Measurements from ENCODE around the gene CDH23. TPM values are rescaled to one million over a fixed set of nuclear protein-coding genes. Genes with fewer than 3 reads are reported as not detected.

CDH23 gene
- total RNA-seq, 2 experiments from 2014 or later: 1.6 TPM

DNA sequence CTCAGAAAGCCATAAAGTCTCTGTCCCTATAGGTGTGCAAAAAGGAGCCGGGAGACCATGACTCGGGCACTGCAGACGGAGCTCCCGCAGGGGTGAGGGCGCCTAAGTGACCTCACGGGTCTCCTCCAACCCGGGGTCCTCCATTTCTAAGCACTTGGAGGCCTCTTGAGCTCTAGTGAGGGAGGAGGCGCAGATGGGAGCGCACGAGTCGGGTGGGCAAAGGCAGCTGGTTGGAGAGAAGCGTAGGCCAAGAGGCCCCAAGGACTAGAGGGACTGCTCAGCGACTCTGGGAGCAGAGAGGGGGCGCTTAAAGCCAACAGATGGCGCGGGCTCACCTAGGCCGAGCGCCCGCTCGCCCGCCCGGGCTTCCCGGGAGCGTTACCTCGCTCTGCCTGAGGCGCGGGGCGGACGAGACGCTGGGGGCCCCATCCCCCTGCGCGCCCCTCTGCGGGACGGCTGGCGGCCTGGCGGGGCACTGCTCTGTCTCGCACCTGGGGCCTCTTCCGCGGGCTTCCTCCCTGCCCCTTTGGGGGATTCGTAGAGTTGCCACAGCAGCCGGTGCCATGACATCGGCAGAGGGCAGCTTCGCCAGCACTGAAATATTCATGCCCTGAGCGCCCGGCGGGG, 523 bp upstream of the CDH23 start:
- H3K36me3 Mint-ChIP-seq (ENCODE audit: low read depth): no peaks in the 10 kb centered on the region
- DNase-seq: peak; percentile 62
- CTCF ChIA-PET: interaction anchor here (0.7 to 5.1 kb wide), 15 partner anchors 12 to 416 kb away, joined by 3 to 40 read pairs (median 4); partner anchors contain the start of gene SLC29A3
- peak overlapping the region; percentile 45 for H3K4me3 Mint-ChIP-seq
- intact Hi-C loops (cut with micrococcal nuclease): loop anchor here (1.0 to 5.0 kb wide), 5 partner anchors 174 to 501 kb away; no protein-coding TSS in a partner anchor
- no peak overlapping the region for H3K27ac Mint-ChIP-seq
- peaks cover 2% of the 10 kb centered on the region for H3K4me1 Mint-ChIP-seq (ENCODE audit: low read depth)
- peaks cover 58% of the 10 kb centered on the region for H3K27me3 Mint-ChIP-seq (ENCODE audit: low read depth)
- no peaks in the 10 kb centered on the region for H3K9me3 Mint-ChIP-seq

DNA sequence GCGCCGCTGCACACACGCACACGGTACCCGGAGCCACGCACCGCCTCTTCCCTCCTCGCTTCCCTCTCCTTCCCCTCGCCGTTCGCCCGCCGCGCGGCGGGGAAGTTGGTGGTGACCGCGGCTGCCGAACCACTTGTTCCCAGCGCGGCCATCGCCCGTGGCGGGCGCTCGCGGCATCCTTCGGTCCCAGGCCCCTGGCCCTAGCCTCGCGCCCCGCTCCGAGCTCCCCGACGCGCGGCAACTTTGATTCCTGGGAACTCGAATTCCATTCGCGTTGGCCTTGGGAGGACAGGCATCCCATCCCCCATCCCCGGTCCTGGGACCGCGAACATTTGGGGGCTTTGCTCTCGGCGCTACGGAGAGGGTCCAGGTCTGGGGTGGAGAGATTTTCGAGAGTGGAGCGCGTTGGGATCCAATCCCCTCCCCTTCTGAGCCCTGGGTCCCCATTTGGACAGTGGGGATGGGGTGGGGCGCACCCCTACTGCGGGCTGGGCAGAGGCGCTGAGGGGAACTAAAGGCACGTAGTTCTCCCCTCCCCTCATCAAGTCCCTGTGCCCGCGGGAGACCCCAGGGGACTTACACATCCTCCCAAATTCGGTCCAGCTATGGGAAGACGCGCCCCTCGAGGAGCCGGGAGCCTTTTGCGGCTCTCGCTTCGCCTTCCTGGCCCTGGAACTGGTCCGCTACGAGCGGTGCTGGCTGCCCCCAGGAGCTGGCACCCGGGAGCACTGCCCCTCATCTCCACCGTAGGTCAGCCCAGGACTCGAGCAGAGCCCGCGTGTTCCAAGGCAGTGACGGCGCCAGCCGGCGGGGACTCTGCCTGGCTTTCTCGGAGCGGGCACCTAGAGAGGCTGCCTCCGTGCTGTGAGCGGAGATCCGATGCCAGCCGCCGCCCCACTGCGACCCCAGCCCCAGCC, 834 bp downstream of the CDH23 start:
- Mint-ChIP-seq H3K27me3 (ENCODE audit: low read depth) (peaks cover 52% of the 10 kb centered on the region), H3K36me3 (ENCODE audit: low read depth) (no peaks in the 10 kb centered on the region), H3K9me3 (no peaks in the 10 kb centered on the region), H3K27ac (no peak overlapping the region), H3K4me3 (peak overlapping the region; percentile 32), H3K4me1 (ENCODE audit: low read depth) (peaks cover 2% of the 10 kb centered on the region)
- intact Hi-C loops (cut with micrococcal nuclease): loop anchor here (2.0 to 5.0 kb wide), 2 partner anchors 299 to 500 kb away; no protein-coding TSS in a partner anchor
- CTCF ChIA-PET: interaction anchor here (0.6 to 5.1 kb wide), 3 partner anchors 76 to 310 kb away, joined by 3 to 40 read pairs (median 9); no protein-coding TSS in a partner anchor
- no peak for DNase-seq

DNA sequence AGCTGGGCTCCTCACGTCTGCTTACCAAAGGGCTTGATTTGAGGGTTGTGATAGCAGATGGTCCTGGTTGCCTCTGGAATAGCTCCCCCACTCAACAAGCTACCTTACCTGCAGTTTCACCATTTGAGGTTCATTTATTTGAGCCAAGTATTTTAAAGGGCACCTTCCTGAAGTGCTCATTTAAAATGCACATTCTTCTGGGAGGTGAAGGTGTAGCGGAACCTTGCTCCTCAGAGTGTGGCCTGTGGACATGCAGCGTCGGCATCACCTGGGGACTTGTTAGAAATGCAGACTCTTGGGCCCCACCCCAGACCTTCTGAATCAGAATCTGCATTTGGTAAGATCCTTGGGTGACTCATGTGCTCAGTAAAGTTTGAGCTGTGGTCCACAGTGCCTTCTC, 2.3 kb downstream of the CDH23 start:
- Mint-ChIP-seq H3K4me1 (ENCODE audit: low read depth) (peaks cover 2% of the 10 kb centered on the region), H3K27ac (no peak overlapping the region), H3K4me3 (no peak overlapping the region), H3K36me3 (ENCODE audit: low read depth) (no peaks in the 10 kb centered on the region), H3K27me3 (ENCODE audit: low read depth) (peaks cover 48% of the 10 kb centered on the region), H3K9me3 (no peaks in the 10 kb centered on the region)
- intact Hi-C loops (cut with micrococcal nuclease): loop anchor here (5.0 kb wide), 1 partner anchor 498 kb away; no protein-coding TSS in a partner anchor
- no peak for DNase-seq
- CTCF ChIA-PET: interaction anchor here (0.6 to 5.1 kb wide), 9 partner anchors 8 to 731 kb away, joined by 3 to 40 read pairs (median 3); no protein-coding TSS in a partner anchor

DNA sequence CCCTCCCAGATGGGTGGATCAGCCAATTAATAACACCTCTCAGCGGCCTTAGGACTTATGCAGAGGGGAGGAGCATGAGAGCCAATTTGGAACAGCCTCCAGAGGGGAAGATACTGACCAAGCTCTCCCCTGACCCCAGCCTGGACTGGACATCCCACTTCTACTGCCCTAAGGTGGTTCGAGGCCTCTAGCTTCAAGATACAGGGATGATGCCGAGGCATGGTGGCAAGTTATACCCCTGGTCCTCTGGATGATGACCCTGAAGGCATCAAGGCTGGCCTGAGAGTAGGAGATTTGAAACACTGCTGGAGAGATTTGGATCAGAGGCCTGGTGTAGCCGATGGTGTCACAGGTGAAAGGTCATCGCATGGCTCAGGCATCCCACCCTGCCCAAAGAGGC, 3.2 kb downstream of the CDH23 start:
- Mint-ChIP-seq H3K9me3 (no peaks in the 10 kb centered on the region), H3K27ac (no peak overlapping the region), H3K36me3 (ENCODE audit: low read depth) (no peaks in the 10 kb centered on the region), H3K4me3 (no peak overlapping the region), H3K27me3 (ENCODE audit: low read depth) (peaks cover 43% of the 10 kb centered on the region), H3K4me1 (ENCODE audit: low read depth) (peaks cover 2% of the 10 kb centered on the region)
- intact Hi-C loops (cut with micrococcal nuclease): loop anchor here (5.0 kb wide), 1 partner anchor 497 kb away; no protein-coding TSS in a partner anchor
- CTCF ChIA-PET: interaction anchor here (0.9 to 1.6 kb wide), 3 partner anchors 9 to 149 kb away, joined by 3 read pairs; no protein-coding TSS in a partner anchor
- no peak for DNase-seq

DNA sequence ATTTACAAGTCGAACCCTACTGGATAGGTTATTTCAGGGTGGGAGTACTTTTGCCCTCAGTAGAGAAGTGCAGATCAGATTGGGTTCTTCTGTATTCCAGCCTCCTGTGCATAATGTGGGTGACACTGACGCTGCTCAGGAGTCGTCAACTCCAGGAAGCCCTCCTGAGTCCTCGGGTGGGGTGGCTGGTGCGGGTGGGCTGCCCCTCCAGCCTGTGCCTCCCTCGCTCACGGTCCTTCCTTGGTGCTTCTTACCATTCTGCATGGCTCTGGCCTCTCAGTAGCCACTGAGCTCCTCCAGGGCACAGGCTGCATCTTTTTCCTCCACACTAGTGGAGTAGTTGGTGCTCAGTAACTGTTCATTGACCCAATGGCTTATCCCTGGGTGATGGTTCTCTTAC, 4.3 kb downstream of the CDH23 start:
- Mint-ChIP-seq H3K36me3 (ENCODE audit: low read depth) (no peaks in the 10 kb centered on the region), H3K4me1 (ENCODE audit: low read depth) (peaks cover 2% of the 10 kb centered on the region), H3K27ac (no peak overlapping the region), H3K4me3 (no peak overlapping the region), H3K27me3 (ENCODE audit: low read depth) (peaks cover 32% of the 10 kb centered on the region), H3K9me3 (no peaks in the 10 kb centered on the region)
- CTCF ChIA-PET: no interaction called here
- intact Hi-C loops (cut with micrococcal nuclease): no loop called here
- no peak for DNase-seq

DNA sequence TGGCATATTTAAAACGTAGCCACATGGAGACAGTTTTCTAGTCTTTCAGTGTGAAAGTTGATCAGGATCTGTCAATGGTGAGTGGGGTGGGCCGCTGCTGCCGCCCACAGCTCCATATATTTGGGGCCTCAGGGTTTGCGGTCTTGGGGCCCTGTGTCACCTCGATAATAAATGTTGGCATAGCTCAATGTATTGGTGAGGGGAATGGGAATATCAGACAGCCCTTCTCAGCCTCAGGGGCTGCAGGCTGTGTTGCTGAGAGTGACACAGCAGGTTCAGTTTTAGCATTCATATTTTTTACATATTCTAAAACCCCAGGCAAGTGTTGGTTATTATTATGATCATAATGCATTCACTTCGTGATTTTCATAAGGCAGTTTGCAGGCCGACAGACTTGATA, 5.3 kb downstream of the CDH23 start:
- Mint-ChIP-seq H3K4me1 (ENCODE audit: low read depth) (peaks cover 2% of the 10 kb centered on the region), H3K4me3 (no peak overlapping the region), H3K27me3 (ENCODE audit: low read depth) (peaks cover 31% of the 10 kb centered on the region), H3K36me3 (ENCODE audit: low read depth) (no peaks in the 10 kb centered on the region), H3K27ac (no peak overlapping the region), H3K9me3 (no peaks in the 10 kb centered on the region)
- CTCF ChIA-PET: no interaction called here
- intact Hi-C loops (cut with micrococcal nuclease): no loop called here
- no peak for DNase-seq

DNA sequence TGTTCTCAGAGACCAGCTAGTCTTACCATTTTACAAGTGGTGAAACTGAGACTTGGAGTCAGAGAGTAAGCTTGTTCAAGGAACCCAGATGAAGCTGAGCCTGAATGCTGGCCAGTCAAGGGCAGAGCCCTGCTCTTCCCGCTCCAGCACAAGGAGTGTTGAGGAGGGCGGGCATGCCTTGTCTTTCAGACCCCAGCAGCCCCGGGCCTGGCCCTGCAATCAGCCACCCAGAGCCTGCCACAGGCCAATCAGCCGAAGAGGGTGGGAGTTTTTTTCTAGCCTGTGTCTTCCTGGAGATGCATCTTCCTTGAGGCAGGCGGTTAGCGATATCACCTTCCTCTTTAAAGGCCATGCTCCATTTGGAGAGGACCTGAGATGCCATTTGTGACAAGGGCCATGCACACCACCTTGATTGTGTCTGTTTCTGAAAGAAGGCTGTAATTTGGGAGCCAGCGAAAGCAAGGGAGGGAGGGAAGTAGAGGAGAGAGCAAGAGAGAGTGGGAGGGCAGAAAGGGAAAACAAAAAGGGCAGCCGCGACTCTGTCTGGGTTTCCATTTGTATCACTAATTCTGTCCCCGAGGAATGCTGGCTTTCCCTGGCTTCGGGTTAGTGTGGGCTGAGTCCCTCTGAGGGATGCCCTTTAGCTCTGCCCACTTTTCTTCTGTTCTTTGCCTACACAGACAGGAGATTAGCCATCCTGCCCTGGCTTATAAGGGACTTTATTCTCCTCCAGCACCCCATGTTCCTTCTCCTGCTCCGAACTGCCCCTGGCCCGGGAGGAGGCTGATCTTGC, 8.0 kb downstream of the CDH23 start:
- Mint-ChIP-seq H3K27ac (no peak overlapping the region), H3K9me3 (no peaks in the 10 kb centered on the region), H3K4me1 (ENCODE audit: low read depth) (no peaks in the 10 kb centered on the region), H3K27me3 (ENCODE audit: low read depth) (peaks cover 7% of the 10 kb centered on the region), H3K4me3 (no peak overlapping the region), H3K36me3 (ENCODE audit: low read depth) (no peaks in the 10 kb centered on the region)
- DNase-seq: no peak
- intact Hi-C loops (cut with micrococcal nuclease): no loop called here
- CTCF ChIA-PET: interaction anchor here (1.0 kb wide), 1 partner anchor 164 kb away, joined by 3 read pairs; no protein-coding TSS in a partner anchor

DNA sequence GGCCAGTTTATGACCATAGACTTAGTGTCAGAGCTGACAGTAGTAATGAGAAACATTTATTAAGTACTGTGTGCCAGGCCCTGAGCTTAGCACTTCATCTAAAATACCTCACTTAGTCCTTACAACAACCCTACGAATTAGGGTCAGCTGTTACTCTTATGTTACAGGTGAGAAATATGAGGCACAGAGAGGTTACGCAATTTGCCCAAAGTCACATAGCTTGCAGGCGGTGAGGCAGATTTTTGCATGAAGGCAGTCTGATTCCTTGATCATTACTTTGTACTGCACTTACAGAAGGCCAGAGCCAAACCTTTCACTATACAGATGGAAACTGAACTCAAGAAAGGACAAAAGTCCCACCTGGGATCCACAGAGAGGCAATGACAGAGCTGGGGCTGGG, 10.2 kb downstream of the CDH23 start:
- Mint-ChIP-seq H3K36me3 (ENCODE audit: low read depth) (no peaks in the 10 kb centered on the region), H3K9me3 (peaks cover 9% of the 10 kb centered on the region), H3K4me1 (ENCODE audit: low read depth) (no peaks in the 10 kb centered on the region), H3K27ac (no peak overlapping the region), H3K27me3 (ENCODE audit: low read depth) (peaks cover 2% of the 10 kb centered on the region), H3K4me3 (no peak overlapping the region)
- DNase-seq: no peak
- CTCF ChIA-PET: interaction anchor here (0.6 kb wide), 1 partner anchor 24 kb away, joined by 5 read pairs; no protein-coding TSS in a partner anchor
- intact Hi-C loops (cut with micrococcal nuclease): no loop called here

DNA sequence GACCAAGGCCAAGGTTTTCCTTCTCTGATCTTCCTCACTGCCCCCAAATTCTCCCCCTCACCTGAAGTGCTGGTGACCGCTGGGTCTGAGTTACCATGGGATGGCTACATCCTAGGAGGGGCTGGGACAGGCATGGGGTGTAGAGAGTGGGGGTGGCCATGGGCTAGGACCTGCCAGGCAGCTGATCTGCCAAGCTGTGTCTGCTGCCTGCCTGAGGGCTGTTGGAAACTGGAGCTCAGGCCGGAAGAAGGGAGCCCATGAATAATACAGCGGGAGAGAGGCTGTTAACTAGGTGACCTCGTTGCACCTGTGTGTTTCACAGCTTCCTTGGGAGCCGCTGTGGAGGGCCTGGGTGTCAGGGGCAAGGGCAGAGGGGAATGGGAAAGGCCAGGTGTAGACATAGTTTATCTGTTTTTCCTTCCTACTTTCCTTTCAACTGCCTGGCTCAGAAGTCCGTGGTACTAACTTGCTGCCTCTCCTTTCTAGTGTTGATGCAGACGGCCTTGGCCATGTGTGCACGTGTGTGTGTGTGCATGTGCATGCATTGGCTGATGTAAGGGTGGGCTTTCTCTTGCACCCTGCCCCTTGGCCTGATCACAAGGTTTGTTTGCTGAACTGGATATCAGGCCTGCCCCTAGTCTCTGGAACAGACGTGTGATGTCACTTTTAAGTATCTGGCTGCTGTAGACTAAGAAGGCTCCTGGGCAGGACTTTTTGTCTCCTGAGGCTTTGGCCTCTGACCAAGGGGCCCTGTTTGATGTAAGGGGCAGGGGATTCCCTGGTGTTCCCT, 11.9 kb downstream of the CDH23 start:
- H3K27me3 Mint-ChIP-seq (ENCODE audit: low read depth): peaks cover 2% of the 10 kb centered on the region
- H3K27ac Mint-ChIP-seq: no peak overlapping the region
- CTCF ChIA-PET: no interaction called here
- H3K36me3 Mint-ChIP-seq (ENCODE audit: low read depth): peaks cover 3% of the 10 kb centered on the region
- no peaks in the 10 kb centered on the region for H3K4me1 Mint-ChIP-seq (ENCODE audit: low read depth)
- intact Hi-C loops (cut with micrococcal nuclease): no loop called here
- DNase-seq: no peak
- no peak overlapping the region for H3K4me3 Mint-ChIP-seq
- peaks cover 12% of the 10 kb centered on the region for H3K9me3 Mint-ChIP-seq

DNA sequence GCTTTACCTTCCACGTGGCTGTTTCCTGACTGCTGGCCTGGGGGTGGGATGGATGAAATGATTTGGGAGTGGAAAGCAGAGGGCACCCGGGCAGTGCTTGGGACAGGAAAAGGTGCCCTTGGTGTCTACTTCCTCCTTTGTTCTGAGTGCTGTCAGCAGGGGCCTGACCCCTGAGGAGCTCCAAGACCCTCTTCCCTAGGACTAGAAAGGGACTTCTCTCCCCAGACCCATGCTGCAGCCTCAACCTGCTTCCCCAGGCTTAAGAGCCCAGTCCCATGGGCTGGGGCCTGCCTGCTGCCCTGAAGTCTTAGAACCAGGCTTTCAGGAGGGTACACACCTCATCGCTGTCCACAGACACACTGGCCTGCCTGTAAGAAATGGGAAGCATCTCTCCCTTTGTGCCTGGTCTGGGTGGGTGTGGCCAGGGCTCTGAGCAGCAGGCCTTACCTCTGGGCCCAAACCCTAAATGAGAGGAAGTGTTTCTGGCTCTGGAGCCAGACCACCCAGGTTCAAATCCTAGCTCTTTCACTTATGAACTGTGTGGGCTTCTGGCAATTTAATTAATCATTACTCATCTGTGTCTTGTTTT, 12.9 kb downstream of the CDH23 start:
- Mint-ChIP-seq H3K27me3 (ENCODE audit: low read depth) (no peaks in the 10 kb centered on the region), H3K36me3 (ENCODE audit: low read depth) (peaks cover 3% of the 10 kb centered on the region), H3K4me3 (no peak overlapping the region), H3K27ac (no peak overlapping the region), H3K9me3 (peaks cover 12% of the 10 kb centered on the region), H3K4me1 (ENCODE audit: low read depth) (no peaks in the 10 kb centered on the region)
- DNase-seq: no peak
- CTCF ChIA-PET: interaction anchor here (1.2 kb wide), 1 partner anchor 287 kb away, joined by 3 read pairs; no protein-coding TSS in a partner anchor
- intact Hi-C loops (cut with micrococcal nuclease): no loop called here

DNA sequence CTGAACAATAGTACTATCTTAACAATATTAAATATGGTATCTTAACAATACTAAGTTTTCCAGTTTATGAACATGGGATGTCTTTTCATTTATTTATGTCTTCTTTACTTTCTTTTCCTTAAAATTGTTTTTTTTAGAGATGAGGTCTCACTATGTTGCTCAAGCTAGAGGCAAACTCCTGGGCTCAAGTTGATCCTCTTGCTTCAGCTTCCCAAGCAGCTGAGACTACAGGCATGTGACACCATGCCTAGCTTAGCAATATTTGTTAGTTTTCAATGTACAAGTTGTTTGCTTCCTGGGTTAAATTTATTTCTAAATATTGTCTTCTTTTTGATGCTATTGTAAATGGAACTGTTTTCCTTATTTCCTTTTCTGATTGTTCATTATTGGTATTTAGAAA, 16.9 kb downstream of the CDH23 start:
- peaks cover 3% of the 10 kb centered on the region for H3K36me3 Mint-ChIP-seq (ENCODE audit: low read depth)
- H3K4me3 Mint-ChIP-seq: no peak overlapping the region
- H3K27me3 Mint-ChIP-seq (ENCODE audit: low read depth): no peaks in the 10 kb centered on the region
- intact Hi-C loops (cut with micrococcal nuclease): no loop called here
- DNase-seq: no peak
- H3K9me3 Mint-ChIP-seq: peaks cover 12% of the 10 kb centered on the region
- CTCF ChIA-PET: interaction anchor here (0.6 to 1.5 kb wide), 3 partner anchors 18 to 30 kb away, joined by 3 to 5 read pairs (median 4); no protein-coding TSS in a partner anchor
- no peak overlapping the region for H3K27ac Mint-ChIP-seq
- H3K4me1 Mint-ChIP-seq (ENCODE audit: low read depth): no peaks in the 10 kb centered on the region
